Activated naive CD4-positive, alpha-beta T cell treated with anti-CD3 and anti-CD28 coated beads, Interleukin-2, amount 50 U/mL, for 24 hours (primary cell): ENCODE data around the gene ZBTB7C.

ENCODE experiments used
- H3K27ac Mint-ChIP-seq: one replicate; pipeline ENCODE4 v1.8.0; 2021; ENCODE audit warnings: mild to moderate bottlenecking, mixed read lengths
- H3K27me3 Mint-ChIP-seq: one replicate; pipeline ENCODE4 v1.8.0; 2021; ENCODE audit warnings: mixed read lengths
- H3K36me3 Mint-ChIP-seq: one replicate; pipeline ENCODE4 v1.8.0; 2021; ENCODE audit warnings: mixed read lengths
- H3K4me1 Mint-ChIP-seq: one replicate; pipeline ENCODE4 v1.8.0; 2021; ENCODE audit warnings: mixed read lengths
- H3K4me3 Mint-ChIP-seq: one replicate; pipeline ENCODE4 v1.8.0; 2021; ENCODE audit warnings: mild to moderate bottlenecking, mixed read lengths
- H3K9me3 Mint-ChIP-seq: one replicate; pipeline ENCODE4 v1.8.0; 2021; ENCODE audit warnings: mixed read lengths

The ZBTB7C gene

DNA sequence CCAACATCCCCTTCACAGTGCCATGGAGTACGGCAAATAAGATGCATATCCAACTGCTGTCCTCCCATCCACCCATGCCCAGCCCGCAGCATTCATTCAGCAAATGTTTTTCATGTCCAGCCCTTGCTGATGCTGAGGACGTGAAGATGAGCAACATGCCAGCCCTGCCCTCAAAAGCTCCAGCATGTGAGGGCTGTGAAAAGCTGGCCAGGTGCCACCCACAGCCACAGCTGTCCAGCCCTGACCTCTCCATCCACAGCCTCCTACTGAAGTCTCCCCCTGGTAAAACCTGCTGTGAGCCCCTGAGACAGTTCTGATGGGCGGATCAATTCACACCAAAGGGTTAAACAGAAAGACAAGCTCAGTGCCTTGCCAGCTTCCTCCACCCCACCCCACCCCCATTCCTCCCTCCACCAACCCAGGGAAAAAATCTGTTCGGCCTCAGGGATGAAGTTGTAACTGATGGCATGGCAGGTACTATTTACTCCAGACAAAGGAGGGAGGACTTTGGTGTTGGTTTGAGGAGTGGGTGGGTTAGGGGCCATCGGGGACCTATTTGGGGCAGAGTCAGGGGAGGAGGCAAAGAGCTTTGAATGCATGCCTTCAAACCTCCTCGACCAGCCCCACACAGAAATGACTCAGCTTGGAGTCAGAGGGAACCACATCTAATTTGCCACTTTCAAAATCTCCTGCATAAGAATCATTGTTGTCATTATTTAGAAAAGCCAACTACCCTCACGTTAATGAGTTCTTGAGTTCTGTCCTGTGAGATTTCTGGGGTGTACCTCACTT is 4.3 kb downstream of the ZBTB7C start:
- H3K36me3 Mint-ChIP-seq = no peaks in the 10 kb centered on the region
- H3K27me3 Mint-ChIP-seq = peaks cover 52% of the 10 kb centered on the region
- H3K4me1 Mint-ChIP-seq = peaks cover 7% of the 10 kb centered on the region
- no peak overlapping the region for H3K27ac Mint-ChIP-seq
- no peaks in the 10 kb centered on the region for H3K9me3 Mint-ChIP-seq
- H3K4me3 Mint-ChIP-seq = no peak overlapping the region

DNA sequence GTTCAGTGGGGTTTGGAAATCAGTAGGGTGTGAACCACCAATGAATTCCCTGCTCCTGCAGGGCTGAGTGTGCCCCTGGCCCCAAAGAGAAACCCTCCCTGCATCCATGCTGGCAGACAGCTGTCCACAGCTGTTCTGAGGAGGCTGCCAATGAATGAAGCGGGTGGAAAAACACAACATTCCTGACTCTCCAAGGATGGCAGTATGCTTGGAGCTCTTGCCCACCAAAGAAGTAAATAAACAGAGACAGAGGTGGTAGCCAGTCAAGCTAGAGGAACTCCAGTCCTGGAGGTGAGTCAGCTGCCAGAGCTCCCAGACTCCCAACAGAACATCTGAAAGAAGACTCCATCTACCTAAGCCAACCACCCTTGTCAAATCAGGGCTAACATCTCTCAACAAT is 6.2 kb downstream of the ZBTB7C start:
- H3K4me1 Mint-ChIP-seq = peaks cover 5% of the 10 kb centered on the region
- H3K27ac Mint-ChIP-seq = no peak overlapping the region
- no peaks in the 10 kb centered on the region for H3K36me3 Mint-ChIP-seq
- H3K27me3 Mint-ChIP-seq = peaks cover 52% of the 10 kb centered on the region
- H3K9me3 Mint-ChIP-seq = no peaks in the 10 kb centered on the region
- no peak overlapping the region for H3K4me3 Mint-ChIP-seq

DNA sequence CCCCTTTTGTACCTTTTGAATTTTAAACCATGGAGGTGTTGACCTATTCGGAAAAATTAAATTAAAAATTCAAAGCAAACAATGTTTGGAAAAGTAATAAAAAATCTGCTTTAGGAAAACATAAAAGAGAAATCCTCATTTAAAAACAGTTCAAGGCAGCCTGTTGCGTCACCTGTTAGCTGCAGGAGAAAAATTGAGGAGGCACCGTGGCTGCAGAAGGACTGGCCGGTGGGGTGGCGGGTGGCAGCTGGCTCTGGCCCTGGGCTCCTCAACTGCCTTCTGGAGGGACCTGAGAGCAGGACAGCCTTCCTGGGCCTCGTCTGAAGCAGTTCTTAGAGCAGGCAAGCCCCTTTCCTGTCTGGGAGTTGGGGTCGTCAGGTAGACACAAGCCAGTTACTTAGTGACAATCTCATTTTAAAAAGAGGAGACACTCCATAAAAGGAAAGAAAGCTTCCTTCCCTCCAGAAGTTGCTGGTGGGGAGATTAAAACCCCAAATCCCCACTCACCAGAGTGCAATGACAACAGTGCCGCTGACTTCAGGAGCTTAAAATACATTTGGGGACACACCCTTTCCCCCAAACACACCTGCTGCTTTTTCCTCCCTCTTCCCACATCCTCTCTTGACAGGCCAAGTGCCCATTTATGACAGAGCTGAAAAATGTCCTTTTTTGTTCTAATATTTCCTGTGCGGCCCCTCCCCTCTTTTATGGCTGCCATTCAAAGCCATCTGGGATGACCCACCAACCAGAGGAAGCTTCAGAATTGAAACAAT is 9.7 kb downstream of the ZBTB7C start:
- peaks cover 40% of the 10 kb centered on the region for H3K27me3 Mint-ChIP-seq
- no peak overlapping the region for H3K27ac Mint-ChIP-seq
- H3K9me3 Mint-ChIP-seq = no peaks in the 10 kb centered on the region
- H3K4me3 Mint-ChIP-seq = no peak overlapping the region
- H3K4me1 Mint-ChIP-seq = peaks cover 4% of the 10 kb centered on the region
- H3K36me3 Mint-ChIP-seq = no peaks in the 10 kb centered on the region

DNA sequence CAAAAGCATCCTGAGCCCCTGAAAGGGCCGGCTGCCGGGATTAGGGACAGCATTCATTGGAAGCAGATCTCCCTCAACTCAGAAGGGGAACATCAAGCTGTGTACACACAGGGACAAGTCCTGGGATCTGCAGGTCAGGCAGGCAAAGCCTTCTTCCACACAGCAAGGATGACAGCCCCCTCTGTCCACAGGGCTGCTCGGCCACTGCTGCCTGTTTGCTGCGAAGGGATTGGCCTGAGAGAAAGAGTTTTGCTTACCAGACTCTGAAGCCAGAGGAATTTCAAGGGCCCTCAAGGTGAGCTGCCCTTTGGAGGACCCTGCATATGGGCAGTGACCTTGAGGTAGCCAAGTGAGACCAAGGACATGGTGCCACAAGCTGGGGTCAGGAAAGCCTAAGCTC is 11.1 kb downstream of the ZBTB7C start:
- no peaks in the 10 kb centered on the region for H3K36me3 Mint-ChIP-seq
- H3K4me3 Mint-ChIP-seq = no peak overlapping the region
- peaks cover 39% of the 10 kb centered on the region for H3K27me3 Mint-ChIP-seq
- no peak overlapping the region for H3K27ac Mint-ChIP-seq
- H3K4me1 Mint-ChIP-seq = peaks cover 4% of the 10 kb centered on the region
- H3K9me3 Mint-ChIP-seq = no peaks in the 10 kb centered on the region

DNA sequence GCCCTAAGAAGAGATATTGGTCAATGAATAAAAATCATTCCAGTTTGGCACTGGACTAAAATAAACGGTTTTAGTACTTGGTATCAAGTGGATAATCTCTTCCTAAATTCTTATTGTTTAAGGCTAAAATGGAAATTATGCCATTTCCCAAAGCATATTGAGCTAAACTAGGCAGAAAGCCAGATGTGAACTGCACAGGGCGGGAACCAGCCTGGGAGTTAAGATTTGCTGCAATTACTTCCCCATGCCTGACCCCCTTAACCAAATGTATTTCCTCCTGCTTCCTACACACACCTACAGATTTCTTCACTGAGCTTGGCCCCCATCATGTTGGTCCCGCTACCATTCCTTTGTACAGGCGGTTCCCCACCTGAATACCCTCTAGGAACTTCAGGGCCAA is 12.2 kb downstream of the ZBTB7C start:
- Mint-ChIP-seq H3K4me1 (peaks cover 4% of the 10 kb centered on the region), H3K27ac (no peak overlapping the region), H3K36me3 (no peaks in the 10 kb centered on the region), H3K27me3 (peaks cover 31% of the 10 kb centered on the region), H3K9me3 (no peaks in the 10 kb centered on the region), H3K4me3 (no peak overlapping the region)

DNA sequence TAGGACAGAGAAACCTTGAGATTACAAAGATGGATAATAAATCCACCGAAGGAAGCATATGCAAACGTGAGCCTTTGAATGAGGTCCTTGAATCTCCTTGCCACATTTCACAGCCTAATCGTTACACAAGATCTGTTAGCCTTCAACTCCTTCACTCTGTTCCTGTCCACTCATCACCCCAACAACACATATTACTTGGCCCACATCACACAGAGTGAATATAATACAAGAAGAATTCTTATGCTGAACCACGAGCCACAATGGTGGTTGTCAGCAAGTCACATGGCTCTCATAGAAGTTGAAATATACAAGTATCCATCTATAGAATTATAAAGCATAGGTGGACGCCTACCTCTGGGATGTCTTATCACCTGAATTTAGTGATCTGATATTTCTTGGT is 12.6 kb downstream of the ZBTB7C start:
- no peaks in the 10 kb centered on the region for H3K9me3 Mint-ChIP-seq
- H3K27ac Mint-ChIP-seq = no peak overlapping the region
- no peaks in the 10 kb centered on the region for H3K36me3 Mint-ChIP-seq
- H3K4me1 Mint-ChIP-seq = peaks cover 4% of the 10 kb centered on the region
- no peak overlapping the region for H3K4me3 Mint-ChIP-seq
- H3K27me3 Mint-ChIP-seq = peaks cover 31% of the 10 kb centered on the region

DNA sequence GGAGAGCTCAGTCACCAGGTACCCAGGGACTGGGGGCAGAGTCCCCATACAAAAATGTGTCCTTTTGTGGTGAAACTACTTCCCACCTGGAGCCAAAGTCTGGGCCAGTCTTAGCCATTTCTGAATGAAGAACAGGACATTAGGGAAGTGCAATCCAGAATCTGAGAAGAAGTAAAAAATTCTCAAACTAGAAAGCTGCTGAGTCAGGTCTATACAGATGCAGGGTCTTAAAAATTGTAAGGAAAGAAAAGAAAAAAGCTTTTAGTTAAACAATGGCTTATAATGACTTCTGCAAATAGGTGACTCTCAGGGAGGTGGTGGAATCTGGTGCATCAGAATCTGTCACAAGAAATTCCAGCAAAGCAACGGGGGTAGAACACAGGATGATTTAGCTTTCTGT is 13.5 kb downstream of the ZBTB7C start:
- no peaks in the 10 kb centered on the region for H3K36me3 Mint-ChIP-seq
- H3K4me3 Mint-ChIP-seq = no peak overlapping the region
- peaks cover 30% of the 10 kb centered on the region for H3K27me3 Mint-ChIP-seq
- no peaks in the 10 kb centered on the region for H3K9me3 Mint-ChIP-seq
- no peak overlapping the region for H3K27ac Mint-ChIP-seq
- H3K4me1 Mint-ChIP-seq = peaks cover 4% of the 10 kb centered on the region

DNA sequence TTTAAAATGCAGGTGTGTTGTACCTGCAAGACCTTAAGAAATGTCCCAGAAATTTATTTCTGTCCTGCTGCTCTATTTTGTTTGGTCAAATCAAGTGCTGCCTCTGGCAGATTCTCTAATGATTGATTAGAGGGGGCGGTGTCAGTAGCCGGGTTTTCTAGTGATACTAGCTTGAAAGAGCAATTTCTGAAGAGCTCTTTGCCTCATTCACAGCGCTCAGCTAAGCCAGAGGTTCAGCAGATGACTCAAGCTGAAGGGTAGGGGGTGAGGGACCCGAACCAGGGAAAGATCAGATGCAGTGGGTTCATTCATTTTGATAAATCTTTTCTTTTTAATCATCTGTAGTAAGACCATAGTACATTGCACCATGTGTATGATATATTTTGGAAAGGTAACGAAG is 15.0 kb downstream of the ZBTB7C start:
- Mint-ChIP-seq H3K27me3 (peaks cover 35% of the 10 kb centered on the region), H3K36me3 (no peaks in the 10 kb centered on the region), H3K9me3 (no peaks in the 10 kb centered on the region), H3K27ac (no peak overlapping the region), H3K4me3 (no peak overlapping the region), H3K4me1 (no peaks in the 10 kb centered on the region)

DNA sequence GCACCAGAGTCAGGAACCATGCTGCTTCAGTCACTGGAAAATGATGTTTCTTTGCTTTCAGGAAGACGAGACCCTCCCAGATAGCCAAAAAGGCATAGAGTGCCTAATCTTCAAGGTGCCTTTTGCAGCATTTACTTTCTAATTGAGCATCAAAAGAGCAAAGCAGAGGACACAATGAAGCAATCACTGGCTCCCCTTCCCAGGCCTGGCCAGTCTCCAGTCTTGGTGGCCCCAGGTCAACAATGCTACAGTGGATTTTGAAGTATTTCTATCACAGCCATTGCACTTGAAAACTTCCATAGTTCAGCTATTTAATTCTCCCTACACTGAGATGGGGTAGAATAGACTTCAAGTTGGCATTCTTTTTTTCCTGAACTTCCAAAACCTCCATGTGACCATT is 15.4 kb downstream of the ZBTB7C start:
- Mint-ChIP-seq H3K4me1 (no peaks in the 10 kb centered on the region), H3K36me3 (no peaks in the 10 kb centered on the region), H3K27me3 (peaks cover 34% of the 10 kb centered on the region), H3K4me3 (no peak overlapping the region), H3K27ac (no peak overlapping the region), H3K9me3 (no peaks in the 10 kb centered on the region)

DNA sequence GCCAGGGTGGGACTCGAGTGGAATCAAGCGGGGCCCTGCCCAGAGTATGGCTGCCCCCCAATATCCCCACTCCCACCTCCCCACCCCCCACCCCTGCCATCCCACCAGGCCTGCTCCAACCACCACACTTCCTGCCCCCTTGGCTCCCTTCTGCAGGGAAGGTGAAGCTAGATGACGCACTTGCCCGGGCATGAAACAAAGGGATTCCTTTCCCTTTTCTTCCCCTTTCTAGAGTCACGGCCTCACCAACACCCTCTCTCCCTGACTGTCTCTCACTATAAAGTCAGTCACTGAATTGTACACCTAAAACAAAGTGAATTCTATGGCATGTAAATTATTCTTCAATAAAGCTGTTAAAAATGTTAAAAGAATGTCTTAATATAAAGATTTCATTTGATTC is 16.0 kb downstream of the ZBTB7C start:
- no peaks in the 10 kb centered on the region for H3K36me3 Mint-ChIP-seq
- H3K4me1 Mint-ChIP-seq = no peaks in the 10 kb centered on the region
- no peak overlapping the region for H3K27ac Mint-ChIP-seq
- no peak overlapping the region for H3K4me3 Mint-ChIP-seq
- peaks cover 34% of the 10 kb centered on the region for H3K27me3 Mint-ChIP-seq
- no peaks in the 10 kb centered on the region for H3K9me3 Mint-ChIP-seq

DNA sequence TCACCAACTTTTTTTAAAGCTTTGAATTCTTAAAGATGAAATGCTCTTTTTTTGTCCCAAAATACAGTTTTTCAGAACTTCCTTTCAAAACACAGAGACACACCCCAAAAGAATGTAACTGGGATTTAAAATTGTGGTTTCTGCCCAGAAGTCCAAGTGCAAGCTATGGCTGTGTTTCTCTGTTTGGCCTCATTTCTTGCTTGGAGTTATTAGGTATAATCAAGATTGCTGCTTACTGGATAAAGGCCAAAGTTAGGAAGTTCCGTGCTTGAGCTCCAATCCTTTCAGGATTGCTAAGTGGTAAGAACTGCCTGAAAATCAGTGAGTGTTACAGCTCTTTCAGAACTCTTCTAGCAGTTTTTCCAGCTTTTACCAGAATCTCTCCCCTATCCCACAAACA is 16.9 kb downstream of the ZBTB7C start:
- peaks cover 32% of the 10 kb centered on the region for H3K27me3 Mint-ChIP-seq
- H3K4me1 Mint-ChIP-seq = no peaks in the 10 kb centered on the region
- no peak overlapping the region for H3K4me3 Mint-ChIP-seq
- H3K27ac Mint-ChIP-seq = no peak overlapping the region
- H3K9me3 Mint-ChIP-seq = no peaks in the 10 kb centered on the region
- H3K36me3 Mint-ChIP-seq = no peaks in the 10 kb centered on the region

DNA sequence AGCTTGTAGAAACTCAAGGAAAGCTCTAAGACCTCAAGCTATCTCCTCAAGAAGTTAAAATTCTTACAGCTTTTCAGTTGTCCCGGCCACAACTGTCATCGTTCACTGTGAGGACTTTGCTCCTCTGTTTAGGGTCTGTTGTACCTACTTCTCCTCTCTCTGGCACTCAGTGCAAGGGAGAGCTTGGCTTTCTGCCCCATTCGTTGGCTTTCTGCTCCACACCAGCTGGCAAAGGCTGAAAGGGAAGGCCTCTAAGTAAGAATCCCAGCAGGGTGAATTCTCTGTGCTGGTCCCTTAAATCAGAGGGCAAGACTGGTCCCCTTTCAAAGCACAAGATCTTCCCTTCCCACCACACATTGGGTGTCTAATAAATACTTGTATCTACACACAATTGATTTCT is 17.3 kb downstream of the ZBTB7C start:
- Mint-ChIP-seq H3K4me1 (no peaks in the 10 kb centered on the region), H3K4me3 (no peak overlapping the region), H3K27me3 (peaks cover 31% of the 10 kb centered on the region), H3K9me3 (no peaks in the 10 kb centered on the region), H3K27ac (no peak overlapping the region), H3K36me3 (no peaks in the 10 kb centered on the region)

DNA sequence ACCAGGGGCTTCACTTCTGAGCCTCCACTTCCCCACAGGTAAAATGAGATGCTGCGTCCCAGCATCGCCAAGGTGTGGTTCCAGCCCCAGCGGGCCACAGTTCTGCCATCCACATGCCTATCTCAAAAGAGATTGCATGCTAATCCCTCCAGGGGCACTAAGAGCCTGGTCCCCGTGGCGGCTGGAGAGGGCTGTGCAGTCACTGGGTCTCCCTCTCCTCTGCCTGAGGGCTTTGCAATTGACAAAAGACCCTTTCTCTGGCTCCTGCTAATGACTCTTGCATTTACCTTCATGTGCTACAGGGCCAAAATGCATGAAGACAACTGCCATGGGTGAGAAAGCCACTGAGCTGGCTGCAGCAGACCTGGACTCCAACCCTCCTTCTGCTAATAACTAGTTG is 18.5 kb downstream of the ZBTB7C start:
- no peaks in the 10 kb centered on the region for H3K9me3 Mint-ChIP-seq
- no peaks in the 10 kb centered on the region for H3K4me1 Mint-ChIP-seq
- no peaks in the 10 kb centered on the region for H3K36me3 Mint-ChIP-seq
- H3K27ac Mint-ChIP-seq = no peak overlapping the region
- H3K4me3 Mint-ChIP-seq = no peak overlapping the region
- H3K27me3 Mint-ChIP-seq = peaks cover 37% of the 10 kb centered on the region

DNA sequence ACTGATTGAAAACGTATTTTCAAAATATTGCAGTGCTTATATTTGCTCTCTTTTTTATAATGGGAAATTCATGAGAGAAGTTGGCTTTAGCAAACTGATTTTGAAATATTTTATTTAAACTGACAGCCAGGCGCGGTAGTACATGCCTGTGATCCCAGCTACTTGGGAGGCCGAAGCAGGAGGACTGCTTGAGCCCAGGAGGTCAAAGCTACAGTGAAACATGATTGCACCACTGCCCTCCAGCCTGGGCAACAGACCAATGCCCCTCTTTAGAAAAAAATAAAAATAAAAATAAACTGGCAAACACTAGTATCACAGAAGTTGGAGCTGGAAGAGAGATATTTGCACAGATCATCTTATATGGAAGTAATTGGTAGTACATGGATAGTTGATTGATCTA is 20.7 kb downstream of the ZBTB7C start:
- Mint-ChIP-seq H3K36me3 (no peaks in the 10 kb centered on the region), H3K27ac (no peak overlapping the region), H3K9me3 (no peaks in the 10 kb centered on the region), H3K4me3 (no peak overlapping the region), H3K27me3 (peaks cover 31% of the 10 kb centered on the region), H3K4me1 (no peaks in the 10 kb centered on the region)

DNA sequence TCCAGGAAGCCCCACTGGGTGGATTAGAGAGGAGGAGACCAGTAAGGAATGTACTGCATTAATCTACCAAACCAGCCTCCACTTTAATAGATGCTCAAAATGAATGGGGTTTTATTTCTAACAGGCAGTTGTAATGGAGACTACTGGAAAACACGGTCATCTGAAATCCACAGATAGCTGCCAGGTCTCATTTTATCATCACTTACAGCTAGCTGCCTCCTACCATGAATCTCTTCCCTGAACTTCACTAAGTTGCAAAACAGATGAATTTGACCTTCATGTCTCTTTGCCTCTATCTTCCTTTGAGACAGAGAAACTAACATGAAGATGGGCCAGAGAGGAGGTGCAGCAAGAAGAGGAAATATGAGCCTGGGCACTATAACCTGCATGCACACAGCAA is 21.9 kb downstream of the ZBTB7C start:
- no peaks in the 10 kb centered on the region for H3K36me3 Mint-ChIP-seq
- H3K27ac Mint-ChIP-seq = no peak overlapping the region
- no peaks in the 10 kb centered on the region for H3K4me1 Mint-ChIP-seq
- no peak overlapping the region for H3K4me3 Mint-ChIP-seq
- H3K9me3 Mint-ChIP-seq = no peaks in the 10 kb centered on the region
- H3K27me3 Mint-ChIP-seq = peaks cover 27% of the 10 kb centered on the region

DNA sequence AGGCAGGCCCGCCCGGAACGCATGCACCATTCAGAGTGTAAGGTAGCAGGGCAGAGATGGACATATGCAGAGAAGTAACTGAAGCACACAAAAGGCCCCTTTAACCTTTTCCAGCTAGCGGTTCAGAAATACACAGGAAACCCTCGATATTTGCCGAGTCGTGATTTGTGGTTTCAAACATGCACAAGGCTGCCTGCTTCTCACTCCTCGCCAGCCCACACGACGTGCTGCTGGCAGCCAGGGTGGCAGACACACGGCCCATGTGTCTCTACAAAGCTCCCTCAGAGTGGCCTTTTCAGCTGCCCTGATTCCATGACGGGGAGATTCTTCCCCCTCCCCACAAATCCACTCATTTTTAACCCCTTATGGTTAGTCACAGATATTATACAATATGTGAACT is 23.6 kb downstream of the ZBTB7C start:
- H3K36me3 Mint-ChIP-seq = no peaks in the 10 kb centered on the region
- H3K9me3 Mint-ChIP-seq = no peaks in the 10 kb centered on the region
- H3K4me1 Mint-ChIP-seq = no peaks in the 10 kb centered on the region
- no peak overlapping the region for H3K27ac Mint-ChIP-seq
- H3K27me3 Mint-ChIP-seq = peaks cover 26% of the 10 kb centered on the region
- no peak overlapping the region for H3K4me3 Mint-ChIP-seq
